HG02970 (cell line): ENCODE data around the gene MORF4L2.
"Not testable (repeated sequence)": the region's sequence is repeated elsewhere in the genome, so short reads cannot be mapped to it uniquely, and the experiment has no call there.

ENCODE experiments used
- ATAC-seq: cut with Tn5 transposase; IDR thresholded peaks from one replicate; pipeline ENCODE4 v1.9.1; 2021; ENCODE audit warnings: mild to moderate bottlenecking, moderate library complexity, moderate number of reproducible peaks; ENCODE audit not compliant: unreplicated experiment, low FRiP score

Gene MORF4L2

GRCh38 chrX:103681443-103681842 is 5.1 kb downstream of the MORF4L2 start:
- ATAC-seq, result no peak

DNA sequence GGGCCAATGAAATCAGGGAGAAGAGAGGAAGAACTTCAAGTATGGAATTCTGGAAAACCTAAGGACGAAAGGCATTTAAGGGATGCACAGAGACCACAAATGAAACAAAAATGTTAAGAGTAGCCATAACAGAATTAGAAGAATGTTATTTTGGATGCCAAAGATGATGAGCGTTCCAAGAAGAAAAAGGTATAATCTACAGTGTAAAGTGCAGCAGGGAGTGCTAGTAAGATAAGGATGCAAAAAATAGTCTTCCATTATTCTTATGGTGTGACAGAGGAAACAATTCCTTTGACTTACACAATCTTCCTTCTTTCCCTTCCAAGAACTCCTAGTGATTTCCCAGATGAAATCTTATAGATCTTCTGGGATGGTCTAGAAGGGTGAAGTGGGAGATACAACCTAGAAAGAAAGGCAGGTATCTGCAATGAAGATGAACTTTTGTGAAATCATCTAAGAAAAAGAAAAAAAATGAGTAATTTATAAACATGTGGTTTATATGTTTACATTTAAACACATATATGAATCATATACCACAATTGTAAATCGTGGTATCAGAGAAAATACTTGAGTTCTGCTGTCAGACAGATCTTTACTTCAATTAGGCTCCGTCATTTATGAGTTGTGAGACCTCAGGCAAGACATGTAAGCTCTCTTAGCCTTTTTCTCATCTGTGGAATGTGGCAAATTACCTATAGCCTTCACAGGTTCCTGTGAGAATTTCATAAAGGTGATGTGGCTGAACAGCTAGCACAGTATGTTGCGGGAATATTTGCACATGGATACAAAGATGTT is 8.1 kb downstream of the MORF4L2 start:
- no peak for ATAC-seq

DNA sequence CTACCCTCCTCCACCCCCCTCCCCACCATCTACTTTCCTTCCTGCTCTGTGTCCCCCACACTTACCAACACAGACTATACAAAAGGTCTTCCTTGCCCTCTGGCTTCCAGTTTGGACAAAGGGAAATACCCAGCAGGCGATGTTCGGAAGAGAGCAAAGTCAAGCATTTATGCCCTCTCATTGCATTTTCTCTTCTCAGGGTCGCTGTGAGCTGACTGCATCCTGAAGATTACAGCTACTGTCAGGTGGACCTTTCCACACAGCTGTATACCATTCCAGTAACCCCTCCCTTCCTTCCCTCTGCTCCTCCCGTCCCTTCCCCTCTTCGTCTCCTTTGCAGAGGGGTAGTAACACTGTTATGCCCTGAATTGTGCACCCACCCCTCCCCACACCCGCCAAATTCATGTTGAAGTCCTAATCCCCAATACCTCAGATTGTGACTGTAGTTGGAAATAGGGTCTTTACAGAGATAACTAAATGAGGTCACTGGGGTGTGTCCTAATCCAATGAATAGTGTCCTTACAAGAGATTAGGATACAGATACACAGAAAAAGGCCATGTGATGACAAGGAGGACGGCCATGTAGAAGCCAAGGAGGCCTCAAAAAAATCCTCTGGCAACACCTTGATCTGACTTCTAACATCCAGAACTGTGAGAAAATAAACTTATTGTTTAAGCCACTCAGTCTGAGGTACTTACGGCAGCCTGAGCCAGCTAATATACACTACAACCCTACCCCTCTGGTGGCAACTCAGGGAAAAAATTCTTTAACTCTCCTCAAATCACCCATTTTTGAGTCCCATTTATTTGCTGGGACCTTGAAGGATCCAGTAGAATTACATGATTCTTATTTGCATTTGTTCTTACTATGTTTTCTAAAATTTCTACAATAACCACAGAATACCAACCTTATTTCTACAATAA is 11.7 kb downstream of the MORF4L2 start:
- no peak for ATAC-seq

DNA sequence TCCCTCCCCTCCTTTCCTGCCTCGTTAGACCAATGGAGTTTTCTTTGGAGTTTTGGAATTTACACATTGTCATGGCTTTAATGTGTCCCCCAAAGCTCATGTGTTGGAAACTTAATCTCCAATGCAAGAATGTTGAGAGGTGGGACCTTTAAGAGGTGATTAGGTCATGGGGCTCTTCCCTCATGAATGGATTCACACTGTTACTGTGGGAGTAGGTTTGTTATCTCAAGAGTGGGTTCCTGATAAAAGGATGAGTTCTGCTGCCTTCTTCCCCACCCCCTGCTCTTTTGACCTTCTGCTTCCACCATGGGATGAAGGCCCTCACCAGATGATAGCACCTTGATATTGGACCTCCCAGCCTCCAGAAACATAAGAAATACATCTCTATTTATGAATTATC is 16.8 kb downstream of the MORF4L2 start:
- no peak for ATAC-seq

DNA sequence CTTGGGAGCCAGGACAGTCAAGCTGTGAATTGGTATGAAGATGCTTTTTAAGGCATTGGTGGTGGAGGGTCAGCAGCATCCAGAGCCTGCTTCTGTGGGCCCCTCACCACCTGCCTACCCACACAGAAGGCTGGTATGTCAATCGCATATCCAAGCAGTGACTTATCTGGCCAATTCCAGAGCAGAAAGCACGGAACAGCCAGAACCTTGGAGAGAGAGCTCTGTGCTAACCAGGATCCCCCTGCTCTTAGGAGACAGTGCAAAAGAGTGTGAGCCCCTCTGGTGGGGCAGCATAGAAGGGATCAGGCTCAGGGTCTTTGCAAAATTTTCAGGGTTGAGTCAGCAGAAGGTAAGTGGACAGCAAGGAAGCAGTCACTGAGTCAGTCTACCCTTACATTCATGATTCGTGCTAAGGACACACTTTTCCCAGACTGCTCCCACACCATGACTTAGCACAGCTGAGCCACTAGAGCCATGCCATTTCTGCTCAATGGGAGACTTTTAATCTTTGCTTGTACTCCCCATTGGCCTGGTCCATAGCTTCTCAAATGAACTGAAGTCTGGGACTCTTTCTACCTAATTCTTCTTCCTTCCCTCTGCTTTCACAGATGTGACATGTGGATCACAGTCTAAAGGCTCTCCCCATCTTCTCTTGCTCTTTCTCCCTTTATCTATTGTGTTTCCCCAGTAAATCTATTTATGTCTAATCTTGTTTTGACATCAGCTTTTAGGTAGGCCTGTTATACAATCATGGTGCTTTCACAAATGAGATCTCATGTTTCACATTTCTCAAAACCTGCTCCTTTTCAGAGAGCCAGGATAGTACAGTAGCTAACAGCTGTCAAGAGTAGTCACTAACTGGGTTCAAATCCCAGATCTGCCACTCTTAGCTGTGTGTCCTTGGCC is 20.0 kb downstream of the MORF4L2 start:
- ATAC-seq, result no peak

GRCh38 chrX:103663981-103664762 is 22.3 kb downstream of the MORF4L2 start:
- ATAC-seq, result no peak

DNA sequence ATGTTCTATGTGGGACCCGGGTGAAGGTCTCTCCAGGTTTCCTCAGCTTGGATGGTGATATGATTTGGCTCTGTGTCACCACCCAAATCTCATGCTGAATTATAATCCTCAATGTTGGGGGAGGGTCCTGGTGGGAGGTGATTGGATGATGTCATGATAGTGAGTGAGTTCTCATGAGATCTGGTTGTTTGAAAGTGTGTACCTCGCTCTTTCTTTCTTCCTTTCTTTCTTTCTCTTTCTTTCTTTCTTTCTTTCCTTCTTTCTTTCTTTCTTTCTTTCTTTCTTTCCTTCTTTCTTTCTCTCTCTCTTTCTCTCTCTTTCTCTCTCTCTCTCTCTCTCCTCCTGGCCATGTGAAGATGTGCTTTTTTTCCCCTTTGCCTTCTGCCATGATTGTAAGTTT is 27.0 kb downstream of the MORF4L2 start:
- not testable (repeated sequence) for ATAC-seq

DNA sequence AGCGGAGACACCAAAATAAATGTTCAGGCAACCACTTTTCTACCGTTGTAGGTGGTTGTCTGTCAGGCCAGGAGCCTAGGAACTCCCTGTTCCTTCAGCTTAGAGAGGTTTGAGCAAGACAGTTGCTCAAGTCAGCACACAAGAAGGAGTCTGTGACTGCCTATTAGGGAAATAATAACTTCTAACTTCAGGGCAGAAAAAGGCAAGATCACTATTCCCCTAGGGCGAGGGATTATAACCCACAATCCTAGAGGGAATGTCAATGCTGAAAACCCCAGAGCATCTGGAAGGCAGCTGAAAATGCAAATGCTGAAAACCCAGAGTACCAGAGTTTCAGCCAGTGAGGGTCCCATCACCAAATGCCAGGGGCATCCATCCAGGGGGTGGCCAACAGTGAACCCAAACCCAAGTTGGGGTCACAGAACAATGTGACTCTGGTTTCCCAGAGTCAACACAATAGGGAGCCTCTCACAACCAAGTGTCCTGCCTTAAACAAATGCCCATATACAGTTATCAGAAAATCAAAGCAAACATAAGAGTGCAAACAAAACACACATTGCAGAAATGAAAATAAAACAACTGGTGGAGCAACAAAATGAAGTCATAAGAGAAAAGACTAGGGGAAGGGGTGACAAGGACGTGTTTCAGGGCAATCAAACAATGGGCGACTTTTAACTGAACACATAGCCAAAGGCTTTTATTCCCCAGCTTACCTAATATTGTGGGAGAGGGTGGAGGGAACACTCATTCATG is 27.6 kb downstream of the MORF4L2 start:
- ATAC-seq, result no peak

DNA sequence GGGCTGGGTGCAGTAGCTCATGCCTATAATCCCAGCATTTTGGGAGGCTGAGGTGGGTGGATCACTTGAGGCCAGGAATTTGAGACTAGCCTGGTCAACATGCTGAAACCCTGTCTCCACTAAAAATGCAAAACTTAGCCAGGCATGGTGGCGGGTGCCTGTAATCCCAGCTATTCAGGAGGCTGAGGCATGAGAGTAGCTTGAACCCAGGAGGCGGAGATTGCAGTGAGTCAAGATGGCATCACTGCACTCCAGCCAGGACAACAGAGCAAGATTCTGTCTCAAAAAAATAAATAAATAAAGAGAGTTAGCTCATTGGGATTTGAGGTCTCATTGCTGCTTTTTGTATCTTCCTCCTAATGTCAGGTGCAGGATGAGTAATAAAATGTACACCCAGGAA is 29.4 kb downstream of the MORF4L2 start:
- ATAC-seq, result not testable (repeated sequence)

GRCh38 chrX:103656617-103657016 is 29.9 kb downstream of the MORF4L2 start:
- no peak for ATAC-seq

DNA sequence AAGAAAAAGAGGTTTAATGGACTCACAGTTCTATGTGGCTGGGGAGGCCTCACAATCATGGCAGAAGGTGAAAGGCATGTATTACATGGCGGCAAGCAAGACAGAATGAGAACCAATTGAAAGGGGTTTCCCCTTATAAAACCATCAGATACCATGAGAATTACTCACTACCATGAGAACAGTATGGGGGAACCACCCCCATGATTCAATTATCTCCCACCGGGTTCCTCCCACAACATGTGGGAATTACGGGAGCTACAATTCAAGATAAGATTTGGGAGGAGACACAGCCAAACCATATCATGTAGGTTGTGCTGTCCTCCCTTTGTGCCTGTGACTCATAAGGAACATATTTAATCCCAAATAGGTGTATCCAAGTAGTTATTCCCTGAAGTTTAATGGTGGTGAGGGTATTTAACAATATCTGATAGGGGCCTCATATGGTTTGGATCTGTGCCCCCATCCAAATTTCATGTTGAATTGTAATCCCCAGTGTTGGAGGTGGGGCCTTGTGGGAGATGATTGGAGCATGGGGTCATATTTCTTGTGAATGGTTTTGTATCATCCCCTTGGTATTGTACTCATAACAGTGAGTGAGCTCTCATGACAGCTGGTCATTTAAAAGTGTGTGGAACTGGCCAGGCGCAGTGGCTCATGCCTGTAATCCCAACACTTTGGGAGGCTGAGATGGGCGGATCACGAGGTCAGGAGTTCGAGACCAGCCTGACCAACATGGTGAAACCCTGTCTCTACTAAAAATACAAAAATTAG is 31.1 kb downstream of the MORF4L2 start:
- not testable (repeated sequence) for ATAC-seq

DNA sequence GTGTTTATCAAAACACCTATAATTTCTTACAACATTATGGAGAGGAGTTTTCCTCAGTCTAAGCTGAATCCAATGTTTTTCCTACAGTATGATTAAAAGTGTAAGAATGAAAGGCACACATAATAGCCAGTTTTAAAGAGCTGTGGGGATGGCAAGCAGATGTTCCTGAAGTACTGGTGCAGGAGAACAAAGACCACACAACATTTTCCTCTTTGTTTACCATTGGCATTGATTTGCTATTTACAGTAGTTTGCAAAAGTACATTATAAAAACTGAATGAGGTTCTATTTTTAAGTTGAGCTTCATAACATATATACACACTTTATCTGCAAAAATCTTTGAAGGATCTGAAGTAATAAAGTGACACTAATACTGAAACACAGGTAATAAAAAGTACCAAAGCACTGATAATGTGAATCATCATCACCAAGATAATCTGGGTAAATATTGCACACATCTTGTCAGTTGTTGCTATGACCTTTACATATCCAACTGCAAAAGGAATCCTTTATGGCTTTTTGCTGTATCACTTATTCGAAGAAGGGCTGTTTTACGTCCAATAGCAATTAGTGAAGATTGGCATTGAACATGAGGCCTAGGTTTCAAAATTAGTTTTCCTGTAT is 35.2 kb downstream of the MORF4L2 start:
- no peak for ATAC-seq

GRCh38 chrX:103647630-103648029 is 38.9 kb downstream of the MORF4L2 start:
- ATAC-seq, result no peak

- ATAC-seq, result no peak
Observed at GRCh38 chrX:103644125-103644524, 42.4 kb downstream of the MORF4L2 start.

GRCh38 chrX:103640401-103641155 is 45.9 kb downstream of the MORF4L2 start:
- no peak for ATAC-seq

- ATAC-seq, result not testable (repeated sequence)
Observed at GRCh38 chrX:103638479-103639346, 47.8 kb downstream of the MORF4L2 start.
